A673 (cell line): ENCODE data around the gene ZFHX2. TPM values are rescaled to one million over a fixed set of nuclear protein-coding genes. Genes with fewer than 3 reads are reported as not detected.

ENCODE experiments used
- BruUV-seq: library from RNA; stranded (reverse); fragments of 400-500 nt; replicated peaks from 2 replicates; lab custom pipeline; 2021; lab: Mats Ljungman, UMichigan
- CTCF ChIA-PET: fragments of 300-600 bp; sonication (Branson Sonifier 250); formaldehyde crosslinking; loops from one replicate; lab custom pipeline; 2022; ENCODE audit warnings: antibody characterized with exemption; lab: Charles Lee
- POLR2A ChIA-PET: fragments of 300-600 bp; sonication (Branson Sonifier 250); formaldehyde crosslinking; loops from one replicate; lab custom pipeline; 2022; ENCODE audit warnings: antibody characterized with exemption; ENCODE audit not compliant: low non-redundant PET; lab: Charles Lee
- DNase-seq: peaks from one replicate; pipeline ENCODE4 v3.0.0-alpha.2; 2015; ENCODE audit warnings: low spot score
- H3K27ac ChIP-seq: fragments of 200-600 bp; sonication (generic); 2 replicates; pipeline ENCODE4 v1.5.1; 2016; ENCODE audit warnings: mixed run types, low read depth, mild to moderate bottlenecking, mixed read lengths, antibody characterized with exemption, low read length; ENCODE audit not compliant: poor library complexity, severe bottlenecking
- H3K27me3 ChIP-seq: fragments of 200-600 bp; sonication (generic); replicated peaks from 2 replicates; pipeline ENCODE4 v1.6.1; 2017; ENCODE audit warnings: mixed run types, low read depth, mild to moderate bottlenecking, mixed read lengths, antibody characterized with exemption, low read length; ENCODE audit not compliant: insufficient read depth, poor library complexity
- H3K36me3 ChIP-seq: fragments of 200-600 bp; sonication (generic); 2 replicates; pipeline ENCODE4 v1.6.1; 2016; ENCODE audit warnings: mixed run types, mild to moderate bottlenecking, mixed read lengths, antibody characterized with exemption, low read length; ENCODE audit not compliant: insufficient read depth, poor library complexity, severe bottlenecking
- H3K4me1 ChIP-seq: fragments of 200-600 bp; sonication (generic); 2 replicates; pipeline ENCODE4 v1.6.1; 2017; ENCODE audit warnings: mixed run types, mild to moderate bottlenecking, mixed read lengths, antibody characterized with exemption, low read length; ENCODE audit not compliant: insufficient read depth, poor library complexity, severe bottlenecking
- H3K4me3 ChIP-seq: fragments of 200-600 bp; sonication (generic); 2 replicates; pipeline ENCODE4 v1.5.1; 2016; ENCODE audit warnings: low read depth, mixed run types, mild to moderate bottlenecking, mixed read lengths, low read length; ENCODE audit not compliant: poor library complexity, severe bottlenecking
- H3K9me3 ChIP-seq: fragments of 200-600 bp; sonication (generic); 2 replicates; pipeline ENCODE4 v1.6.1; 2016; ENCODE audit warnings: mixed run types, low read depth, mild to moderate bottlenecking, mixed read lengths, antibody characterized with exemption, low read length; ENCODE audit not compliant: poor library complexity, severe bottlenecking
- EZH2 ChIP-seq: fragments of 200-600 bp; sonication (generic); IDR thresholded peaks from 2 replicates; pipeline ENCODE4 v1.6.1; 2017; ENCODE audit warnings: borderline replicate concordance, low read depth, mild to moderate bottlenecking, mixed read lengths, antibody characterized with exemption, low read length; ENCODE audit not compliant: poor library complexity, severe bottlenecking
- intact Hi-C: fragments of 100-400 bp; cut with micrococcal nuclease; formaldehyde crosslinking; loops from one replicate; pipeline ENCODE4 v1.10.0; 2022; ENCODE audit not compliant: unreplicated experiment
- total RNA-seq: library from RNA; stranded (reverse); gene quantifications from 2 replicates; pipeline ENCODE4 v1.2.3, GENCODE V29; 2021
- TF ChIP-seq, protein P1 (sequence below): fragments of 300-800, 200-600 bp; sonication (generic); conservative IDR thresholded peaks from 2 replicates; pipeline ENCODE4 v1.5.1; 2017; ENCODE audit warnings: low read depth, mild to moderate bottlenecking, antibody characterized with exemption, low read length, moderate library complexity, mixed read lengths

ZFHX2 gene
- total RNA-seq, 1 experiment from 2014 or later, result 4.8 TPM

DNA sequence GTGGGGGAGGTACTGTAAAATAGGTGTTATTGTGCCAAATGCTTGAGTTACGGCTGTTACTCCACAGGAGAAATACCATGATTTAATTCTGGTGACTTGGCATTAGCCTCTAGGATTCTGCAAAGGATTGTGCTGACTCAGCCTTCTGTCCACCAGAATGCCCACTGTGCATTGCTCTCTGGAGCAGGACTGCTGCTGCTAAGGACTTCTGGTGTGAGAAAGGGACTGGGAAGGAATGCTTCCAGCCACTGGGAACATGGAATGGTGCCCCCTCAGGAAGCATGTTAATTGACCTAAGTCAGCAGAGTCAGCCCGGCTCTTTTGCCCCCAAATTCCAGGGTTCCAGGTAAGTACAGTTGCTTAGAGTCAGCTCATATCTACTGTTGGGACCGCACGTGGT, 32.9 kb downstream of the ZFHX2 start:
- DNase-seq, result no peak
- no peaks in the 10 kb centered on the region for H3K36me3 ChIP-seq
- H3K27me3 ChIP-seq, result no peaks in the 10 kb centered on the region
- H3K9me3 ChIP-seq, result no peaks in the 10 kb centered on the region
- intact Hi-C loops, result no loop called here
- H3K27ac ChIP-seq, result no peak overlapping the region
- BruUV-seq, result no TSS peak
- TF ChIP-seq, protein P1, sequence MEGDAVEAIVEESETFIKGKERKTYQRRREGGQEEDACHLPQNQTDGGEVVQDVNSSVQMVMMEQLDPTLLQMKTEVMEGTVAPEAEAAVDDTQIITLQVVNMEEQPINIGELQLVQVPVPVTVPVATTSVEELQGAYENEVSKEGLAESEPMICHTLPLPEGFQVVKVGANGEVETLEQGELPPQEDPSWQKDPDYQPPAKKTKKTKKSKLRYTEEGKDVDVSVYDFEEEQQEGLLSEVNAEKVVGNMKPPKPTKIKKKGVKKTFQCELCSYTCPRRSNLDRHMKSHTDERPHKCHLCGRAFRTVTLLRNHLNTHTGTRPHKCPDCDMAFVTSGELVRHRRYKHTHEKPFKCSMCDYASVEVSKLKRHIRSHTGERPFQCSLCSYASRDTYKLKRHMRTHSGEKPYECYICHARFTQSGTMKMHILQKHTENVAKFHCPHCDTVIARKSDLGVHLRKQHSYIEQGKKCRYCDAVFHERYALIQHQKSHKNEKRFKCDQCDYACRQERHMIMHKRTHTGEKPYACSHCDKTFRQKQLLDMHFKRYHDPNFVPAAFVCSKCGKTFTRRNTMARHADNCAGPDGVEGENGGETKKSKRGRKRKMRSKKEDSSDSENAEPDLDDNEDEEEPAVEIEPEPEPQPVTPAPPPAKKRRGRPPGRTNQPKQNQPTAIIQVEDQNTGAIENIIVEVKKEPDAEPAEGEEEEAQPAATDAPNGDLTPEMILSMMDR, result no peak
- TF ChIP-seq EZH2, result no peak
- ChIA-PET POLR2A (no interaction called here), CTCF (no interaction called here)
- H3K4me3 ChIP-seq, result no peak overlapping the region
- H3K4me1 ChIP-seq, result no peaks in the 10 kb centered on the region

DNA sequence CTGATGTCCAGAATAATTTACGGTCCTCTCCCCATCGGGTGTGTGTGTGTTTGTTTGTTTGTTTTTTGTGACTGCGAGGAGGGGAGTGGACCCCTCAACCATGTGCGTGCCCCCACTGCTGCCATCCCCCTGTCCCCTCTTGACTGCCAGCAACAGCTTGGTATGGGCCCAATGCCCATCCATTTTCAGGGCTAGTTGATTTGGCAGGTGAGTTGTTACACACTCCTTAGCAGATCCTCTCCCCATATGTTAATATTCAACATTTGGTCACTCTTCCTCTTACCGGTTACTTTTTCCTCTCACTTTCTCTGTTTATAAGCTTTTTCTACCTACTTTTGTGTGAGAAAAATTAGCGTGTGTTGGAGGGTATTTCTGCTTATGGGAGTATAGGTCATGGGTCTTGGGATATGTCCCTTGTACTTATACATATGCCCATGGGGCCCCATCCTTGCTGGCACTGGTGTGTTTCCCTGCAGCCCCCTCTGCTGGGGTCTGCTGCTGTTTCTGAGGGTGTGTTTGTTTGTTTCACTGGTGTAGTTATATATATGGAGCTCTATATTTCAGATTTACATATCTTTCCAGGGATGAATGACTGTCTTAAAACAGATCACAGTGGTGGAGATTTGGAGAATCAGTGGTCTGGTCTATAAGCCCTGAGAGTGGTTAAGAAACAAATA, 33.8 kb downstream of the ZFHX2 start:
- TF ChIP-seq EZH2, result no peak
- TF ChIP-seq, protein P1, result no peak
- CTCF ChIA-PET, result no interaction called here
- POLR2A ChIA-PET, result no interaction called here
- Histone ChIP-seq H3K9me3 (no peaks in the 10 kb centered on the region), H3K4me1 (no peaks in the 10 kb centered on the region), H3K36me3 (no peaks in the 10 kb centered on the region), H3K27ac (no peak overlapping the region), H3K27me3 (no peaks in the 10 kb centered on the region), H3K4me3 (no peak overlapping the region)
- BruUV-seq, result no TSS peak
- DNase-seq, result no peak
- intact Hi-C loops, result no loop called here

DNA sequence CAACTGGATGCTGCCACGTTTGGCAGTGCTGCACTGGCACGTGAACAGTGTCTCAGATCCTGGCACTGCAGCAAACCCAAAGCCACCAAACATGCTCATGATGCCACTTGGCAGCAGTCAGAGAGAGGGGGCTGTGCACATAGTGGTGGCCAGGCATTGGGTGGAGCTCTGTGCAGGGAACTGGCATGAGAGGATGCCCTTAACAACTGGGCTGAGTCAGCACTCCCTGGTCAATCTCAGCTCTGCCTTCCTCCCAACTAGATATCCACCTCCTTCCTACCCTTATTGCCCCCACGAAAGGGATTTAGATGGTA, 37.0 kb downstream of the ZFHX2 start:
- peaks cover 5% of the 10 kb centered on the region for H3K4me1 ChIP-seq
- H3K36me3 ChIP-seq, result no peaks in the 10 kb centered on the region
- CTCF ChIA-PET, result no interaction called here
- no peaks in the 10 kb centered on the region for H3K9me3 ChIP-seq
- no TSS peak for BruUV-seq
- TF ChIP-seq, protein P1, result no peak
- TF ChIP-seq EZH2, result no peak
- POLR2A ChIA-PET, result no interaction called here
- DNase-seq, result no peak
- no peaks in the 10 kb centered on the region for H3K27me3 ChIP-seq
- H3K27ac ChIP-seq, result no peak overlapping the region
- intact Hi-C loops, result no loop called here
- no peak overlapping the region for H3K4me3 ChIP-seq
